GM18867 (cell line): ENCODE results near the gene MAGI3.

ENCODE experiments used
- ATAC-seq: cut with Tn5 transposase; IDR thresholded peaks from one replicate; pipeline ENCODE4 v1.9.1; 2021; ENCODE audit warnings: mild to moderate bottlenecking, moderate library complexity; ENCODE audit not compliant: unreplicated experiment

Gene MAGI3

GRCh38 chr1:113389953-113390834, at the start of gene MAGI3:
Gene MAGI3, plus strand, starts transcription at chr1:113390515. Its CDS starts 519 bp downstream, at chr1:113391034.
- peak; percentile 99 for ATAC-seq

GRCh38 chr1:113353580-113353979, 36.7 kb upstream of the MAGI3 start:
- ATAC-seq, result no peak

DNA sequence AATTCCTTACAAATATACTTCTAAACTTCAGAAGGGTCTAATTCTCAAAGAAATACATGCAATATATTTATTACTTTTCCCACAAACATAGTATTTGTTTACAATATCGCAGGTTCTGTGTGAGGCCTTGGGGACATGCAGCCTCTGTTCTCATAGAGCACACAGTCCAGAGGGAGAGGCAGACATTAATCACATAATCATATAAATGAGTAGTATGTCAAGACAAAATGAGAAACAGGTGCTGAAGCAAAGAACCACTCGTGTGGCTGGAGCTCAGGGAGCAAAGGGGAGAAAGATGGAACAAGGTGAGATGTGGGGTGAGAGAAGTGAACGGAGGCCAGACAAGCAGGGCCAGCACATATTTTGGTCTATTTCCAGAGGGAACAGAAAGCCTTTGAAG, 26.4 kb upstream of the MAGI3 start:
- no peak for ATAC-seq

GRCh38 chr1:113369040-113369439, 21.3 kb upstream of the MAGI3 start:
- no peak for ATAC-seq

GRCh38 chr1:113369699-113370098, 20.6 kb upstream of the MAGI3 start:
- ATAC-seq, result no peak

DNA sequence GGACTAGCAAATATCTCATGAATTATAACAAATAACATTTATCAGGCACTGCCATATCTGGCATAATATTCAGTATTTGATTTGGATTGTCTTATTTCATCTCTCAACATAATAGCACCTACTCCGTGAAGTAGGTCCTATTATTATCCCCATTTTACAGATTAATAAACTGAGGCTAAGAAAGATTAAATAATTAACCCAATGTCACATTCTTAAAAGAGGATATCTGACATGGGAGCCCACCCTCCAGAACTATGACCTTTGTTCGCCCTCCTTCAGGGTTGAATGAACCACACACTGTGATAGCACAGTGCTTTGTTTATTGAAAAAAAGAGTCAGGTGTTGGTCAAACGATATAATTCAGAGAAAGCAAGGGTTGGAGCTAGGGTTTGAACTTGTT, 19.4 kb upstream of the MAGI3 start:
- ATAC-seq, result no peak

- ATAC-seq, result no peak
Measured at GRCh38 chr1:113372546-113372945, 17.8 kb upstream of the MAGI3 start.

- no peak for ATAC-seq
Measured at GRCh38 chr1:113373644-113374043, 16.7 kb upstream of the MAGI3 start.

DNA sequence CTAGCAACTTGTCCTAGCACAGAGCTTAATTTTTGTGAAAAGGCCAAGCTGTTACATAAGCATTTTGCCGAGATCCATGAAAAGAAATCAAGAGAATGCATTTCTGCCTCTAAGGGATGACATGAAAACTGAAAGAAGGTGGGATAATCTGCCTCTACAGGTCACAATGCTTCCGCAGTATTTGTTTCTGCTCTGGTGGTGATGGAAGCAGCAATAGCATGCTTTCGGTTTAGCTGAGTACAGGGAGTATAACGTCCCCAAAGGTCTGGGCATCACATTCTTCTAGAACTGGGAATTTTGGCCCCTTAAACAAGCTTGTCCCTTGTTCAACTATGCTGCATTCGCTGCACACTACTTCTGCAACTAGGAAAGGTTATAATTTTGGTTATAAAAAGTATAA, 14.4 kb upstream of the MAGI3 start:
- no peak for ATAC-seq

GRCh38 chr1:113380075-113380474, 10.2 kb upstream of the MAGI3 start:
- no peak for ATAC-seq

DNA sequence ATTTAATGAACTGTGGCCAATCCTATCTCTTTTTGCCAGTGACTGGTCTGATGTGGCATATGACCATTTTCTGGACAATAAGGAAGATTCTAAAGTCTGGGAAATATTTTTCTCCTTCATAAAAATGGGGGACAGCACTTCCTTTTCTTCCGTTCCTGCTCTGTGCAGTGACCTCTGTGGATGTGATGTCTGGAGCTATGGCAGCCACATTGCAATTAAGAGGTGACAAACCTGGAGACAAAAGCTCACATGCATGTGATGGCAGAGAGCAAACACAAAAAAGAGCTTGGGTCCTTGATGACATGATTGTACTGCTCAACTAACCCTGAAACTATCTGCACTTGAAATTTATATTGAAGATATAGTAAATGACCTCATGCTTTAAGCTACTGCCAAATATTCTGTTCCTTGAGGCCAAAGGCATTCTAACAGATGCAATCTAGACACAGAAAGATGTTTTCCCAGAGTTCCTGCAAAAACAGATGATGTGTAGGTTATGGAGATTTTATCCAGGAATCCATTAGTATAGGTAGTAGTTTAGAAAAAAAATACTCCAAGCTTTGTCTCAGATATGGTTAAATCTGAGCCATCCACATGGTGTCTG, 2.2 kb upstream of the MAGI3 start:
- ATAC-seq, result no peak

GRCh38 chr1:113388621-113389358, 1.5 kb upstream of the MAGI3 start:
- no peak for ATAC-seq

GRCh38 chr1:113389359-113389952, 859 bp upstream of the MAGI3 start:
- no peak for ATAC-seq

DNA sequence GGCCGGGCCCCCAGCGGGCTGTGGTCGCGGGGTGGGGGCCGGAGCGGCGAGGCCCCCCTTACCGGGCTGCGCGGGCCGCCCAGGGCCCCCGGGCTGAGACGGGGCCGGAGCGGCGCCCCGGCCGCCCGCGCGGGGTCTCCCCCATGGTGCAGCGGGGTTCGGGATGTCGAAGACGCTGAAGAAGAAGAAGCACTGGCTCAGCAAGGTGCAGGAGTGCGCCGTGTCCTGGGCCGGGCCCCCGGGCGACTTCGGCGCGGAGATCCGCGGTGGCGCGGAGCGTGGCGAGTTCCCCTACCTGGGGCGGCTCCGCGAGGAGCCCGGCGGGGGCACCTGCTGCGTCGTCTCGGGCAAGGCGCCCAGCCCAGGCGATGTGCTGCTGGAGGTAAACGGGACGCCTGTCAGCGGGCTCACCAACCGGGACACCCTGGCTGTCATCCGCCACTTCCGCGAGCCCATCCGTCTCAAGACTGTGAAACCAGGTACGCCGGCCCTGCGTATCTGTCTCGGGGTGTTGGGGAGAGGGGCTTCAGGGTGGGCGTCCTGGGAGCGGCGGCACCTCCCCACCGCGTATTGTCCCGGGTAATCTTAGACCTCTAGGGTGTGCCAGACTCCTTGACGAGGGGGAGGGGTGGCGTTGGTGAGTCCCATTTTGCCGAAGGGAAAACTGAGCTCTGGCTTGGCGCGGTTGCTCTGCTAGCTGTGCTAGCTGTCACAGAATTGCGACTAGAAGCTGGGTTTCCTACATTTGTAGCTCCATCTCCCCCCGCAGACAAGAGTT, 745 bp downstream of the MAGI3 start:
- ATAC-seq, result no peak

DNA sequence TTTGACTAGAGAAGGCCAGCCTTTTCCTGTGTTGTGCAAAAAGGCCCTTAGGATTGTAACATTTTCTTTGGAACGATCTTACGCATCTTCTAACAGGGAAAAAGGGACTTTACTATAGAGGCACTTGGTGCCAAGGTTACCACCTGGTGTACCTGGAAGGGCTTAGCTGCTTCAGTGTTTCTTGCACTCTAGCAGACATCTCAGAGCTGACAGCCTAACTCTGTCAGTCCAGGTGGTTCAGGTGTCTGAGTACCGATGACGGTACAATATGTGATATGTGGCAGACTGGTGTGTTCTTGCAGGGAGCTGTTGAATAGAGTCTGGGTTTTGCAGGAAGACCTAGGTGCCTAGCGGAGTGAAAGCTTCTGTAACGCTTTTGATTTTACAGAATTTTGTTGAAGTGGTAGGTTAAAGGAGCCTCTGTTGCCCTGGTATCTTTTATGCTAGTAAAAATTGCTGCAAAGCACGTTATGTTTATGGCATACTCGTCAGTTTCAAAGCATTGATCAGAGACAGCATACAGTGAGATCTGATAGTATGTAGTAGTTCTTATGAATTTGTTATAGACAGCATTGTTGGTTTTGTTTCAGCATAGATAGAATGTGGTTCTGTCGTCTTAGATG, 1.4 kb downstream of the MAGI3 start:
- no peak for ATAC-seq

DNA sequence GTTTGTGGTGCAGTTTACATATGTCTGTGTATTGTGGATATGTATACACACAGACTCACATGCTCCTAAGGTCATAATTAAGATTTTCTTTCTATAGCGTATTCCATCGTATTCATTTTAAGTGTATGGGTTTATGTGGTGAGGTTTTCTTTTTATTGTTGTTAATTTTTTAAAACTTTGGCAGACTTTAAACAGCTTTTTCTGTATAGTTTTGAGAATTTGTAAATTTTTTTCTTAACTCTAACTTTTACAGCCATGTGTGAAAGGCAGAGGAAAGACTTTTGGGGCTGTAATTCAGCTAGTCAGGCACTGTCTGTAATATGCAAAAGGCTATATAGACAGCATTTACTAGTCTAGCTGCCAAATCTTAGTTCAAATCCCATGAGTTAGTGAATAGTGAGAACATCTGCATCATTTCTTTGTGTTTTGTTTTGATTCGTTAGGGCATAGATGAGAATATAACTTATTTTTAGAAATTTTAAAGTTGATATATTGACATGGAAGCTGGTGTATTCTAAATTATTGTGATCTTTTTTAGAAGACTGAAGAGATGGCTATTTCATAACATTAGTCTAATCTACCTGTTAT, 2.3 kb downstream of the MAGI3 start:
- no peak for ATAC-seq

GRCh38 chr1:113394043-113394862, 3.9 kb downstream of the MAGI3 start:
- ATAC-seq, result no peak

DNA sequence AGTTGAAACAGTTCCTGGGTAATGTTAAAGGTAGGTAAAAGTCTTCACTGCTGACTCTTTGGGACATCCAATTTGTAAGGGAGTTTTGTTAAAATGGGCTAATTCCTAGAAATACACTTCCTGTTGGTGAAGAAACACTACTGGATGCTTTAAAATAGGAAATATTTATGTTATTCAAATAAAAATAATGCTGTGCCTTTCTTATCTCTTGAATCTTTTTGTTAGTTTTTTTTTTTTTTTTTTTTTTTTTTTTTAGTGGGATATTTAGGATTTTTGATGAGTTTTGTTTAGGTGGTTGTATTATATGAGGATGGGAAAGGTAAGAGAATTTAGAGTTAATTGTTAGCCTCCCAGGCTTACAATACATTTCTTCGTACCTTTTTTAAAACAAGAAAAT, 4.5 kb downstream of the MAGI3 start:
- ATAC-seq, result no peak

GRCh38 chr1:113396102-113396501, 5.8 kb downstream of the MAGI3 start:
- ATAC-seq, result no peak
